CD4-positive, alpha-beta T cell treated with Interferon gamma for 1 hour (primary cell): ENCODE results near the gene MDK.
A peak's percentile ranks its signal among the peaks of the same experiment; 100 is the strongest.

ENCODE experiments used
- DNase-seq: peaks from one replicate; pipeline ENCODE4 v3.0.0-alpha.2; 2020

Gene MDK, protein sequence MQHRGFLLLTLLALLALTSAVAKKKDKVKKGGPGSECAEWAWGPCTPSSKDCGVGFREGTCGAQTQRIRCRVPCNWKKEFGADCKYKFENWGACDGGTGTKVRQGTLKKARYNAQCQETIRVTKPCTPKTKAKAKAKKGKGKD

GRCh38 chr11:46381048-46381818 is at the start of gene MDK:
Gene MDK (plus strand): TSS chr11:46381669. CDS start chr11:46382058, 389 bp downstream.
- DNase-seq = no peak

DNA sequence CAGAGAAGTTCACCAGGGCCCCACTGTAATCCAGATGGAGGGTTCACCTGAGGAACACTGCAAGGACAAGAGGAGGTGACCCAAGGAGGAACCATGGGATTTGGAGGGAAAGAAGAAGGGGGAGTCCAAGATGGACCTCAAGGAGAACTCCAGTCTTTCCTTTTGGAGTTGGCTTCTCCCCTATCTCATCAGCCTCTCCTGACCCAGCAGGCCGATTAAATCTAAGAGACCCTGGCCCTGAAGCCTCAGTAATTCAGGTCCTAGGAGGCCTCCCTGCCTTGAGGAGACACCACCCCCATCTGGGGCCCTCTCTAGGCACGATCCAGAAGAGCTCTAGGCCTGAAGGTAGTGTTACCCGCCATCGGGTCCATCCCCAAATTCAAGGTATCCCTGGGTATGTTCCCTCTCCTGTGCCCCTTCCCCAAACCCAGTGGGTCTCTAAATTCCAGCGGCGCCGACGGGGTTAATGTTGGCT is 49.3 kb upstream of the MDK start:
- DNase-seq = no peak

GRCh38 chr11:46332568-46333393 is 48.7 kb upstream of the MDK start:
- no peak for DNase-seq

- DNase-seq = no peak
These were observed 48.0 kb upstream of the MDK start for GRCh38 chr11:46333394-46333947.

- DNase-seq = no peak
These were observed 47.3 kb upstream of the MDK start for GRCh38 chr11:46334211-46334610.

GRCh38 chr11:46335271-46335670 is 46.2 kb upstream of the MDK start:
- DNase-seq = no peak

DNA sequence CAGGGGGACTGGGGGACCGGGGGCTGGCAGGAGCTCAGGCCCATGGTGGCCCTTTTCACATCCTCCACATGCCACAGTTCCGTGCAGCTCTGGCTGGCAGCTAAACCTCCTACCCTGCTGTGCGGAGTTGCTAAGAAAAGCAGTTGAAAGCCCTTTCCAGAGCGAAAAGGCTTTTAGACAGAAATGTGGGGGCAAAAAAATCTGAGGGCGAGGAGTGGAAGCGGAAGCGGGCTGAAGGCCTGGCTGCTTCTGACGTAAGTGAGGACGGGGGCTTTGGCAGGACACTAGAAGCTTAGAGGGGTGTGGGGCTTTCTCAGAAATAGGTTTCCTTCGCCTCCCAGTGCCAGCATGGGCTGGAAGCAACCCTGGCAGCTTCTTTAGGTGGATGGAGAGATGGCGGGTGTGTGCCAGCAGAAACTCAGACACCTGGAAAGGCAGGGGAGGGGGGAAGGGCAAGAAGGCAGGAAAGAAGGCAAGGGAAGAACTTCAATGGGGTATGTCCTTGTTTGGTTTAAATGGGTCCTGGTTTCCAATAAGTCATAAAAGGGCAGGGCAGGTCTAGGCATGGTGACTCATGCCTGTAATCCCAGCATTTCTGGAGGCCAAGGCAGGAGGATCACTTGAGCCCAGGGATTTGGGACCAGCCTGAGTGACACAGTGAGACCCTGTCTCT is 45.4 kb upstream of the MDK start:
- no peak for DNase-seq

DNA sequence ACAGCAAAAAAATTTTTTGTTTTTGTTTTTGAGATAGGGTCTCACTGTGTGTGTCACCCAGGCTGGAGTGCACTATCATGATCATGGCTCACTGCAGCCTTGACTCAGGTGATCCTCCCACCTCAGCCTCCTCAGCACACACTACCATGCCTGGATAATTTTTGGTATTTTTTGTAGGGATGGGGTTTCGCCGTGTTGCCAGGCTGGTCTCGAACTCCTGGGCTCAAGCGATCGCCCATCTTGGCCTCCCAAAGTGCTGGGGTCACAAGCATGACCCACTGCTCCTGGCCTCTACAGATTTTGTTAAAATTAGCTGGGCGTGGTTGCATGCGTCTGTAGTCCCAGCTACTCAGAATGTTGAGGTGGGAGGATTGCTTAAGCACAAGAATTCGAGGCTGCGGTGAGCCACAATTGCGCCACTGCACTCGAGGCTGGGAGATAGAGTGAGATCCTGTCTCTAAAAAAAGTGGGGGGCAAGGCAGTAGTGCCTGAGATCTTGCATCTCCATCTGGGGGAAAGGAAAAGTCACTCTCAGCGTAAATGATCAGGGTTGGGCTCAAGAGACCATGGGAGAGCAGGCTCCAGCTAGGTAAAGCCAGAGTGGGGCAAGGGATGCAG is 44.8 kb upstream of the MDK start:
- peak; percentile 48 for DNase-seq

DNA sequence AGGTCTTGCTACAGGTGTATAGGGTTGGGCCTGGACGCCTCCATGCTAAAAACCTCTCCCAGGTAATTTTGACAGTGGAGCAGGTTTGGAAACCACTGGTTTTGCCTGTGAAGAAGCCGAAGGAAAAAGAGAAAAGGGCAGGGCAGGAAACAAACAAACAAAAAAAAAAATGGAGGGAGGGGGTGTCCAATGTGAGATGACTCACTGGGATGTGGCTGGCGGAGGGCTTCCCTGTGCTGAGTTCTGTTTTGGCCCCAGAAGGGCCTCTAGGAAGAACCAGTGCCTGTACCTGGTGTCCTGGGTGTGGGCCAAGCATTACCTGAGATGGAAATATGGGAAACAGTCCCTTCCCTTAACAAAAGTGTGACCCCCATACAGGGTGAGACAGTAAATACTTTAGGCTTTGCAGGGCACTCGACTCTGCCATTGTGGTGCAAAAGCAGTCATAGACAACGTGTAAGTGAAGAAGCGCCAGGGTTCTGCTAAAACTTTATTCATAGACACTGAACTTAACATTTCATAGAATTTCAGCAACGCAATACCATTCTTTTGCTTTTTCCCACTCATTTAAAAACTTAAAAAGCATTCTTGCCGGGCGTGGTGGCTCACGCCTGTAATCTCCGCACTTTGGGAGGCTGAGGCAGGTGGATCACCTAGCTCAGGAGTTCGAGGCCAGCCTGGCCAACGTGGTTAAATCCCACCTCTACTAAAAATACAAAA is 43.7 kb upstream of the MDK start:
- no peak for DNase-seq

DNA sequence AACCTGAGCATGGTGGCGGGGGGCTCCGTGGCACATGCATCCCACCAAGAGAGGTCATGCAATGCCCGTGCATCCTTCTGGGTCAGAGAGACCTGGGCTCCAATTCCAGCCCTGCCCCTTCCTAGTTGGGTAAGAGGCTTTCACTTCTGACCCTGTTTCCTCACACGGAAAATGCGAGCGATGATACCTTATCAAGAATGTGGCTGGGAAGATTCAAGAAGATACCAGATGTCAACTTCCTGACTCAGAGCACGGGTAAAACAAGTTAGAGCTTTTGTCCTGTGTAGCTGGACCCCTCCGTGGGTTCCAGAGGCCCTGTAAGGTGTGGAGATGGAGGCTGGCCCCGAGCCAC is 42.9 kb upstream of the MDK start:
- no peak for DNase-seq

- no peak for DNase-seq
These were observed 42.3 kb upstream of the MDK start for GRCh38 chr11:46338988-46339666.

- DNase-seq = no peak
These were observed 41.7 kb upstream of the MDK start for GRCh38 chr11:46339816-46340215.

GRCh38 chr11:46341454-46341853 is 40.0 kb upstream of the MDK start:
- no peak for DNase-seq

GRCh38 chr11:46342239-46342638 is 39.2 kb upstream of the MDK start:
- DNase-seq = no peak

GRCh38 chr11:46343520-46343919 is 37.9 kb upstream of the MDK start:
- DNase-seq = no peak

DNA sequence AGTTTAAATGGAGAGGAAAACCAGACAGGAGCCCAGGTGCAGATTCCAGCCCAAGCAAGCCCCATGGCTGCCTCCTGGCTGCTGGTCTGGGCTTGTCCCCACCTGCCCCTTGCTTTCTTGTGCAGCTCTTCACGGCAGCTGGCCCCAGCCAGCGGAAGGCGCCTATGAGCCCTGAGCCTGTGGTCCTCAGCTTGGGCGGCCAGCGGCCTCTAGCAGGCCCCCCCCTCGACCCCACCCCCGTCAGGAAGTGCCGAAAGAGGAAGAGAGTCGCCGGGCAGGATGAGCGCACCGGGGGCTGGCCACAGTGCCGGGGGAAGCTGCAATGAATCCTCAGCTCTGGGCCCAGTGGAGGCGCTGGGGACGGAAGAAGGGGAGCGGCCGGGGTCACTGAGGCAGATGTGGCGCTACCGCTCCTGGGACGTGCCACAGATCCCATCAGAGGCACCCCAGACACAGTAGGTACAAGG is 36.3 kb upstream of the MDK start:
- peak; percentile 37 for DNase-seq

DNA sequence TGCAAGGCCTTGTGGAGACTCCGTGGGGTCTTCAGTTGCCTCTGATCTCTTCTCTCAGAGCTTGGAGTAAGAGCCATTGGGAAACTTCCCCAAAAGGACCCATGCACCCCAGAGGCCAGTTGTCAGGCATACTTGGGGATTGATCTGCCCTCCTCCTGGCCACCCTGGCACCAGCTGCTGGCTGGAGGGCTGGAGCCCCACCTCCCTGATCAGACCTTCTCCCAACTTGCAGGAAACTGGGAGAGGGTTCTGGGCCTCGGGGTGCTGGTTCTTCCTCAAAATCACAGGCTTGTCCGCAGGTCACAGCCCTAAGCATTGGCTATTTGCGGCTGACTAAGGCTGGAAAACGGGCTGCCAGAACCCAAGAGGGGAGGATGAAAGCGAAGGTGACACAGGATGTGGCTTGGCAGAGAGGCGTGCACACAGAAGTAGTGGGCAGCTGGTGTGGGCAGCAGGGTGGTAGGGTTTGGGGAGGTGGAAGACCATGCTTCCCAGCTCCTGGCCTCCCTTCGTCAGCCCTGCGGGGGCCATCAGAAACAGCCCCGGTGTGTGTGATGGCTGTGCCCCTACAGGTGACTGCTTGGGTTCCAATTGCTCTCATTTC is 35.5 kb upstream of the MDK start:
- DNase-seq = no peak

- DNase-seq = peak; percentile 91
These were observed 34.4 kb upstream of the MDK start, which contains the start of gene DGKZ for GRCh38 chr11:46346886-46347636. Gene DGKZ (plus strand): TSS chr11:46347463. CDS start chr11:46347660, 197 bp downstream.

GRCh38 chr11:46347637-46348311 is 33.7 kb upstream of the MDK start:
- no peak for DNase-seq
